ENCODE data around the gene TRPM6. TPM values are rescaled to one million over a fixed set of nuclear protein-coding genes. Genes with fewer than 3 reads are reported as not detected.
"Not testable (repeated sequence)": the region's sequence is repeated elsewhere in the genome, so short reads cannot be mapped to it uniquely, and the experiment has no call there.

TRPM6 gene
- total RNA-seq, 3 donors from 2014 or later (not counting 1 experiment from before 2014, with no cell fraction given) = 0.36 to 12.8 TPM; not detected in 1

- H3K27ac Mint-ChIP-seq = no peak overlapping the region
- ATAC-seq = no peak
- H3K27ac ChIP-seq (ENCODE audit: low read length) = no peak overlapping the region
Measured at GRCh38 chr9:74901001-74901400, 13.3 kb upstream of the TRPM6 start.

GRCh38 chr9:74888449-74888848 lies 728 bp upstream of the TRPM6 start:
- H3K36me3 Mint-ChIP-seq; H3K9me3 Mint-ChIP-seq; H3K9me3 ChIP-seq (ENCODE audit: control insufficient read depth, insufficient read depth, low read length); H3K4me3 ChIP-seq (ENCODE audit: low read length); intact Hi-C loops (cut with micrococcal nuclease); DNase-seq; H3K36me3 ChIP-seq (ENCODE audit: control insufficient read depth, insufficient read depth, low read length); ATAC-seq; H3K27ac Mint-ChIP-seq; H3K27ac ChIP-seq (ENCODE audit: low read length): not testable (repeated sequence)
- 88% methylated on average over 3 of the region's 3 CpGs for WGBS (ENCODE audit: insufficient coverage)
- peaks cover 12% of the 10 kb centered on the region for H3K4me1 ChIP-seq (ENCODE audit: control insufficient read depth, insufficient read depth, low read length)
- peaks cover 17 to 21% of the 10 kb centered on the region in 2 donors for H3K4me1 Mint-ChIP-seq
- H3K27me3 ChIP-seq (ENCODE audit: control insufficient read depth, insufficient read depth, low read length) = peaks cover 21% of the 10 kb centered on the region
- H3K4me3 Mint-ChIP-seq = peak overlapping the region; percentile 84
- peaks cover 34 to 53% of the 10 kb centered on the region in 2 donors for H3K27me3 Mint-ChIP-seq (ENCODE audit: low read depth in 2 of 2)

More at GRCh38 chr9:74901001-74901400, 13.3 kb upstream of the TRPM6 start:
- H3K27me3 ChIP-seq (ENCODE audit: control insufficient read depth, insufficient read depth, low read length) = no peaks in the 10 kb centered on the region
- no peak overlapping the region for H3K4me3 Mint-ChIP-seq
- H3K4me3 ChIP-seq (ENCODE audit: low read length) = no peak overlapping the region
- DNase-seq = no peak
- H3K27me3 Mint-ChIP-seq (ENCODE audit: low read depth in 2 of 2) = peaks cover 6 to 14% of the 10 kb centered on the region in 2 donors
- no peaks in the 10 kb centered on the region for H3K36me3 Mint-ChIP-seq
- intact Hi-C loops (cut with micrococcal nuclease) = no loop called here
- no peaks in the 10 kb centered on the region for H3K9me3 ChIP-seq (ENCODE audit: control insufficient read depth, insufficient read depth, low read length)
- no peak for TF ChIP-seq CTCF (IDR thresholded peaks at IDR 0.05)
- no peaks in the 10 kb centered on the region for H3K4me1 Mint-ChIP-seq
- no peaks in the 10 kb centered on the region for H3K4me1 ChIP-seq (ENCODE audit: control insufficient read depth, insufficient read depth, low read length)
- no peaks in the 10 kb centered on the region for H3K36me3 ChIP-seq (ENCODE audit: control insufficient read depth, insufficient read depth, low read length)
- no peaks in the 10 kb centered on the region for H3K9me3 Mint-ChIP-seq

- no peaks in the 10 kb centered on the region for H3K9me3 ChIP-seq (ENCODE audit: control insufficient read depth, insufficient read depth, low read length)
- H3K36me3 ChIP-seq (ENCODE audit: control insufficient read depth, insufficient read depth, low read length) = no peaks in the 10 kb centered on the region
- TF ChIP-seq CTCF (IDR thresholded peaks at IDR 0.05) = no peak
- peaks cover 2 to 6% of the 10 kb centered on the region in 2 donors for H3K9me3 Mint-ChIP-seq
- peaks cover 12% of the 10 kb centered on the region for H3K4me1 ChIP-seq (ENCODE audit: control insufficient read depth, insufficient read depth, low read length)
- 92% methylated on average over 4 of the region's 4 CpGs for WGBS (ENCODE audit: insufficient coverage)
- peaks cover 21% of the 10 kb centered on the region for H3K27me3 ChIP-seq (ENCODE audit: control insufficient read depth, insufficient read depth, low read length)
- no peak overlapping the region for H3K4me3 ChIP-seq (ENCODE audit: low read length)
- no peak overlapping the region for H3K27ac ChIP-seq (ENCODE audit: low read length)
- peaks cover 17 to 21% of the 10 kb centered on the region in 2 donors for H3K4me1 Mint-ChIP-seq
- intact Hi-C loops (cut with micrococcal nuclease) = no loop called here
- H3K27me3 Mint-ChIP-seq (ENCODE audit: low read depth in 2 of 2) = peaks cover 34 to 55% of the 10 kb centered on the region in 2 donors
- H3K36me3 Mint-ChIP-seq = no peaks in the 10 kb centered on the region
- ATAC-seq (no peak), DNase-seq (no peak)
- peak overlapping the region; percentile 84 for H3K4me3 Mint-ChIP-seq
- H3K27ac Mint-ChIP-seq = no peak overlapping the region
Measured at GRCh38 chr9:74887981-74888370, 255 bp upstream of the TRPM6 start.

- H3K27me3 Mint-ChIP-seq (ENCODE audit: low read depth in 2 of 2) = peaks cover 14% of the 10 kb centered on the region in 2 donors
- no peak for TF ChIP-seq CTCF (IDR thresholded peaks at IDR 0.05)
- ATAC-seq = no peak
- intact Hi-C loops (cut with micrococcal nuclease) = no loop called here
- H3K4me3 ChIP-seq (ENCODE audit: low read length) = no peak overlapping the region
- H3K9me3 ChIP-seq (ENCODE audit: control insufficient read depth, insufficient read depth, low read length) = peaks cover 20% of the 10 kb centered on the region
- H3K4me1 Mint-ChIP-seq = no peaks in the 10 kb centered on the region
- no peak overlapping the region for H3K27ac ChIP-seq (ENCODE audit: low read length)
- H3K27me3 ChIP-seq (ENCODE audit: control insufficient read depth, insufficient read depth, low read length) = no peaks in the 10 kb centered on the region
- no peak overlapping the region for H3K4me3 Mint-ChIP-seq
- H3K4me1 ChIP-seq (ENCODE audit: control insufficient read depth, insufficient read depth, low read length) = no peaks in the 10 kb centered on the region
- H3K36me3 Mint-ChIP-seq = peaks cover 13% of the 10 kb centered on the region
- no peak overlapping the region for H3K27ac Mint-ChIP-seq
- no peak for DNase-seq
- peaks cover 6 to 9% of the 10 kb centered on the region in 2 donors for H3K9me3 Mint-ChIP-seq
- H3K36me3 ChIP-seq (ENCODE audit: control insufficient read depth, insufficient read depth, low read length) = no peaks in the 10 kb centered on the region
- WGBS (ENCODE audit: insufficient coverage) = 100% methylated on average over 2 of the region's 3 CpGs
Measured at GRCh38 chr9:74876382-74876949, 11.3 kb downstream of the TRPM6 start.

Measured in natural killer cell (primary cell).